K562 (cell line): ENCODE measurements around the gene SMCHD1. TPM values are rescaled to one million over a fixed set of nuclear protein-coding genes. Genes with fewer than 3 reads are reported as not detected.
A peak's percentile ranks its signal among the peaks of the same experiment; 100 is the strongest.

Experiments used
- E2F3 ChIP-seq: fragments of 250-450 bp; sonication (Bioruptor Pico); IDR thresholded peaks from 2 replicates; pipeline ENCODE4 v1.4.0; 2020; ENCODE audit warnings: mild to moderate bottlenecking
- GTF2A2 ChIP-seq: IDR thresholded peaks from 2 replicates; pipeline ENCODE4 v1.6.1; 2016; ENCODE audit warnings: mild to moderate bottlenecking, missing genetic modification characterization, missing compliant biosample characterization
- KLF1 ChIP-seq: fragments of 450-650 bp; IDR thresholded peaks from 2 replicates; pipeline ENCODE4 v1.6.1; 2016; ENCODE audit warnings: missing genetic modification characterization, missing compliant biosample characterization
- MAFG ChIP-seq: fragments of 450-650 bp; conservative IDR thresholded peaks from 2 replicates; pipeline ENCODE4 v1.6.1; 2016; ENCODE audit warnings: missing genetic modification characterization, missing compliant biosample characterization
- NONO ChIP-seq, 2 experiments: fragments of 200-400 bp in 1 of 2; fragments of 450-650 bp in 1 of 2; formaldehyde crosslinking in 1 of 2; IDR thresholded peaks; 2 replicates each; pipeline ENCODE4 v1.6.1; 2017; ENCODE audit warnings: low read depth in 2 of 2, mild to moderate bottlenecking in 2 of 2, moderate library complexity in 2 of 2, low read length in 1 of 2
- PKNOX1 ChIP-seq: fragments of 450-650 bp; IDR thresholded peaks from 2 replicates; pipeline ENCODE4 v1.6.1; 2016
- RAD51 ChIP-seq: fragments of 450-650 bp; IDR thresholded peaks from 2 replicates; pipeline ENCODE4 v1.7.1; 2016; ENCODE audit warnings: low read depth, mild to moderate bottlenecking, borderline replicate concordance
- ZC3H8 ChIP-seq: fragments of 450-650 bp; IDR thresholded peaks from 2 replicates; pipeline ENCODE4 v1.6.1; 2017
- ZNF609 ChIP-seq: sonication (generic); formaldehyde crosslinking; IDR thresholded peaks from 2 replicates; pipeline ENCODE4 v1.8.1; 2023; ENCODE audit warnings: missing genetic modification reagents, mild to moderate bottlenecking, borderline replicate concordance
- ZZZ3 ChIP-seq: fragments of 450-650 bp; IDR thresholded peaks from 2 replicates; pipeline ENCODE4 v1.6.1; 2016; ENCODE audit warnings: antibody characterized with exemption, mild to moderate bottlenecking, moderate library complexity
- polyA plus RNA-seq, 8 experiments: library from polyadenylated mRNA; depleted of rRNA in 4 of 8; stranded (reverse) in 5 of 8; unstranded in 3 of 8; fragments of >200 nt; fragmentation: Nextera tagmentation in 2 of 8; fragmentation: Illumina TruSeq in 1 of 8; extraction: Ambion mirVana in 2 of 8; extraction: Trizol in 1 of 8; gene quantifications; 2 replicates each; pipeline versions ENCODE4 v1.2.1 to v1.2.3, GENCODE V29; 2011 to 2014; ENCODE audit warnings: inconsistent platforms in 1 of 8, missing spikeins in 1 of 8
- total RNA-seq, 7 experiments: library from RNA; depleted of rRNA in 6 of 7; stranded (reverse); fragments of >200 nt in 6 of 7; fragmentation: Illumina TruSeq in 2 of 7; extraction: Trizol in 2 of 7; gene quantifications; 2 replicates each; pipeline versions ENCODE4 v1.2.1 to v1.2.3, GENCODE V29; 2011 to 2021; ENCODE audit warnings: low replicate concordance in 1 of 7
- TF ChIP-seq, protein P1 (sequence below): IDR thresholded peaks from 3 replicates; pipeline ENCODE4 v1.6.1; 2011; ENCODE audit warnings: borderline replicate concordance, mild to moderate bottlenecking, moderate library complexity; ENCODE audit not compliant: insufficient read length; ENCODE audit errors: extremely low read depth
- TF ChIP-seq, protein P2 (sequence below): fragments of 450-650 bp; IDR thresholded peaks from 2 replicates; pipeline ENCODE4 v1.6.1; 2016; ENCODE audit warnings: mild to moderate bottlenecking
- TF ChIP-seq, protein P3 (sequence below), 2 experiments: IDR thresholded peaks; 2 replicates each; pipeline ENCODE4 v1.6.1; 2011; ENCODE audit warnings: borderline replicate concordance in 1 of 2, control low read depth in 1 of 2, low read depth in 1 of 2, low read length in 1 of 2, mild to moderate bottlenecking in 1 of 2, mixed read lengths in 1 of 2, moderate library complexity in 1 of 2; ENCODE audit not compliant: insufficient read depth in 1 of 2, insufficient read length in 1 of 2, poor library complexity in 1 of 2, severe bottlenecking in 1 of 2; ENCODE audit errors: extremely low read depth in 1 of 2

The SMCHD1 gene
- total and polyA plus RNA-seq, 9 of the 15 experiments (the other 6 are each of a cell fraction or from before 2014, with no cell fraction given) = 6.3 to 144 (median 72.7) TPM

DNA sequence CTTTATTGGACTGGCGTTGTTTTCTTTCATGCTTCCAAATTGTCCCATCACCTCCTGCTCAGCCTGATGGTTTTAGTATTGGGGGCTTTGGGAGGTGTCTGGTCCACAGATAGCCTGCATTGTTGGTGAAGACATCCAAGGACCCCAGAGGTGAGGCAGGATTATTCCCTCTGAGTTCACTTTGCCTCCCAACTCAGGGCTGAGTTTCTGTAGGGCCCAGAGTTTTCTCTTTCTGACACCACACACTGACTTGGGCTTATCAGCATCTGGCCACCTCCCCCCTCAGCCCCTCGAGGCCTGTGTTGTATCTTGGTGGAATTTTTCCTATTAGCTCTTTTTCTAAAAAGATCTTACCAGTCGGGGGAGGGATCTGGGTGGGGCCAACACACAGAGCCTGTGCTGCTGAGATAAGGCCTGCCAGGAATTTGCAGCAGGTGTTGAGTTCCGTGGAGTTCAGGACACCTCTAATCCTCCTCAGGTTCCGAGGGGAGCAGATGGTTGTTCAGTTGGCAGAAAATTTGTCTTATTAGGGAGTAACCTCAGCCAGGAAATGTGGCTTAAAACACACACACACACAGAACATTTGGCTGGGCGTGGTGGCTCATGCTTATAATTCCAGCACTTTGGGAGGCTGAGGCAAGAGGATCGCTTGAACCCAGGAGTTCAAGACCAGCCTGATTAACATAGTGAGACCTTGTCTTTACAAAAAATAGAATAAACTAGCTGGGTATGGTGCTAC is 198.6 kb downstream of the SMCHD1 start (continued):
- TF ChIP-seq, protein P1, sequence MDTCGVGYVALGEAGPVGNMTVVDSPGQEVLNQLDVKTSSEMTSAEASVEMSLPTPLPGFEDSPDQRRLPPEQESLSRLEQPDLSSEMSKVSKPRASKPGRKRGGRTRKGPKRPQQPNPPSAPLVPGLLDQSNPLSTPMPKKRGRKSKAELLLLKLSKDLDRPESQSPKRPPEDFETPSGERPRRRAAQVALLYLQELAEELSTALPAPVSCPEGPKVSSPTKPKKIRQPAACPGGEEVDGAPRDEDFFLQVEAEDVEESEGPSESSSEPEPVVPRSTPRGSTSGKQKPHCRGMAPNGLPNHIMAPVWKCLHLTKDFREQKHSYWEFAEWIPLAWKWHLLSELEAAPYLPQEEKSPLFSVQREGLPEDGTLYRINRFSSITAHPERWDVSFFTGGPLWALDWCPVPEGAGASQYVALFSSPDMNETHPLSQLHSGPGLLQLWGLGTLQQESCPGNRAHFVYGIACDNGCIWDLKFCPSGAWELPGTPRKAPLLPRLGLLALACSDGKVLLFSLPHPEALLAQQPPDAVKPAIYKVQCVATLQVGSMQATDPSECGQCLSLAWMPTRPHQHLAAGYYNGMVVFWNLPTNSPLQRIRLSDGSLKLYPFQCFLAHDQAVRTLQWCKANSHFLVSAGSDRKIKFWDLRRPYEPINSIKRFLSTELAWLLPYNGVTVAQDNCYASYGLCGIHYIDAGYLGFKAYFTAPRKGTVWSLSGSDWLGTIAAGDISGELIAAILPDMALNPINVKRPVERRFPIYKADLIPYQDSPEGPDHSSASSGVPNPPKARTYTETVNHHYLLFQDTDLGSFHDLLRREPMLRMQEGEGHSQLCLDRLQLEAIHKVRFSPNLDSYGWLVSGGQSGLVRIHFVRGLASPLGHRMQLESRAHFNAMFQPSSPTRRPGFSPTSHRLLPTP = no peak
- TF ChIP-seq GTF2A2 (tag) (no peak), ZZZ3 (no peak), ZC3H8 (no peak), NONO (IDR thresholded peaks at IDR 0.05; ENCODE audit: low read depth in 2 of 2, low read length in 1 of 2) (peak in 1 of 2 experiments; percentile 78; a peak in 1 of 4 replicates), KLF1 (tag) (peak; percentile 89), E2F3 (CRISPR knock-in tag) (no peak), PKNOX1 (peak; percentile 43; the same call in 1 of the 2 replicates), RAD51 (peak; percentile 46; the same call in 1 of the 2 replicates), MAFG (tag) (0 out of 2 replicates have a peak, but pooled peaks have one; percentile 32), ZNF609 (CRISPR knock-in tag) (peak; percentile 73; the same call in 1 of the 2 replicates)
- TF ChIP-seq, protein P2, sequence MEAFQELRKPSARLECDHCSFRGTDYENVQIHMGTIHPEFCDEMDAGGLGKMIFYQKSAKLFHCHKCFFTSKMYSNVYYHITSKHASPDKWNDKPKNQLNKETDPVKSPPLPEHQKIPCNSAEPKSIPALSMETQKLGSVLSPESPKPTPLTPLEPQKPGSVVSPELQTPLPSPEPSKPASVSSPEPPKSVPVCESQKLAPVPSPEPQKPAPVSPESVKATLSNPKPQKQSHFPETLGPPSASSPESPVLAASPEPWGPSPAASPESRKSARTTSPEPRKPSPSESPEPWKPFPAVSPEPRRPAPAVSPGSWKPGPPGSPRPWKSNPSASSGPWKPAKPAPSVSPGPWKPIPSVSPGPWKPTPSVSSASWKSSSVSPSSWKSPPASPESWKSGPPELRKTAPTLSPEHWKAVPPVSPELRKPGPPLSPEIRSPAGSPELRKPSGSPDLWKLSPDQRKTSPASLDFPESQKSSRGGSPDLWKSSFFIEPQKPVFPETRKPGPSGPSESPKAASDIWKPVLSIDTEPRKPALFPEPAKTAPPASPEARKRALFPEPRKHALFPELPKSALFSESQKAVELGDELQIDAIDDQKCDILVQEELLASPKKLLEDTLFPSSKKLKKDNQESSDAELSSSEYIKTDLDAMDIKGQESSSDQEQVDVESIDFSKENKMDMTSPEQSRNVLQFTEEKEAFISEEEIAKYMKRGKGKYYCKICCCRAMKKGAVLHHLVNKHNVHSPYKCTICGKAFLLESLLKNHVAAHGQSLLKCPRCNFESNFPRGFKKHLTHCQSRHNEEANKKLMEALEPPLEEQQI = peak; percentile 81
- TF ChIP-seq, protein P3, sequence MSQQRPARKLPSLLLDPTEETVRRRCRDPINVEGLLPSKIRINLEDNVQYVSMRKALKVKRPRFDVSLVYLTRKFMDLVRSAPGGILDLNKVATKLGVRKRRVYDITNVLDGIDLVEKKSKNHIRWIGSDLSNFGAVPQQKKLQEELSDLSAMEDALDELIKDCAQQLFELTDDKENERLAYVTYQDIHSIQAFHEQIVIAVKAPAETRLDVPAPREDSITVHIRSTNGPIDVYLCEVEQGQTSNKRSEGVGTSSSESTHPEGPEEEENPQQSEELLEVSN (IDR thresholded peaks at IDR 0.05; ENCODE audit: borderline replicate concordance in 1 of 2, extremely low read depth in 1 of 2, insufficient read depth in 1 of 2, insufficient read length in 1 of 2, low read depth in 1 of 2, low read length in 1 of 2, poor library complexity in 1 of 2, severe bottlenecking in 1 of 2) = peak in 1 of 2 experiments; percentile 37
